ENCODE measurements around the gene IQCK.

Gene IQCK

DNA sequence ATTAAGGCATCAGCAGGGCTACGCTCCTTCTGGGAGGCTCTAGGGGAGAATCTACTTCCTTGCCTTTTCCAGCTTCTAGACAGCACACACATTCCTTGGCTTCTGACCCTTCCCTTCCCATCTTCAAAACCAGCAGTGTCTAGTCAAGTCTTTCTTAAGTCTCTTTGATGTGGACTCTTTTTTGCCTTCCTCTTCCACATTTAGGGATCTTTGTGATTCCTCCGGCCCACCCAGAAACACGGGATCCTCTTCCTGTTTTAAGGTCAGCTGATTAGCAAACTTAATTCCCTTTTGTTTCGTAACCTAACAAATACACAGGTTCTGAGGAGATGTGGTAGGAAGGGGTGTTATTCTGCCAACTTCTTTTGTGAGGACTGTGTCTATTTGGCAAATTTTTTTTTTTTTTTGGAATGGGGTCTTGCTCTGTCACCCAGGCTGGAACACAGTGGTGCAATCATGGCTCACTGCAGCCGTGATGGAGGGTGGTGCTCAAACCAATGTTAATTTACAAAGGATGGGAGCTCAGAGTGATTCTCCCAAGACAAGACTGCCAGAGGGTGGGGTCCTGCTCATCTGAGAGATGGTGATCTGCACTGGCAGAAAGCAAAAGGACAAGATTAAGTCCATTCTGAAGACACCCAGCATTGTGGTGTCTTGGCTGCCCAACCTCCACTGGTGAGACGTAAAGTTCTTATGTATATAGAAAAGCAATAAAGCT is 14.7 kb upstream of the IQCK start:
- Histone ChIP-seq H3K79me2 (ENCODE audit: control insufficient read depth, low read length) (peaks cover 2% of the 10 kb centered on the region; the same call in 1 of the 2 replicates), H3K9me3 (ENCODE audit: control insufficient read depth, insufficient read depth, low read length) (no peaks in the 10 kb centered on the region), H4K20me1 (ENCODE audit: control insufficient read depth, insufficient read depth, low read depth, low read length) (no peaks in the 10 kb centered on the region), H3K4me2 (ENCODE audit: low read length) (no peak overlapping the region), H3K27ac (ENCODE audit: low read depth, low read length) (no peak overlapping the region), H3K27me3 (ENCODE audit: control insufficient read depth, low read length) (no peaks in the 10 kb centered on the region), H3K4me3 (ENCODE audit: low read length) (no peak overlapping the region), H3K36me3 (ENCODE audit: control insufficient read depth, low read length) (peaks cover 81% of the 10 kb centered on the region), H3K4me1 (ENCODE audit: control insufficient read depth, low read length) (no peaks in the 10 kb centered on the region), H3K9me2 (replicated peaks; ENCODE audit: control insufficient read depth, low read length) (no peaks in the 10 kb centered on the region), H3F3A (ENCODE audit: control insufficient read depth, insufficient read depth) (no peaks in the 10 kb centered on the region)
- TF ChIP-seq, protein P1, sequence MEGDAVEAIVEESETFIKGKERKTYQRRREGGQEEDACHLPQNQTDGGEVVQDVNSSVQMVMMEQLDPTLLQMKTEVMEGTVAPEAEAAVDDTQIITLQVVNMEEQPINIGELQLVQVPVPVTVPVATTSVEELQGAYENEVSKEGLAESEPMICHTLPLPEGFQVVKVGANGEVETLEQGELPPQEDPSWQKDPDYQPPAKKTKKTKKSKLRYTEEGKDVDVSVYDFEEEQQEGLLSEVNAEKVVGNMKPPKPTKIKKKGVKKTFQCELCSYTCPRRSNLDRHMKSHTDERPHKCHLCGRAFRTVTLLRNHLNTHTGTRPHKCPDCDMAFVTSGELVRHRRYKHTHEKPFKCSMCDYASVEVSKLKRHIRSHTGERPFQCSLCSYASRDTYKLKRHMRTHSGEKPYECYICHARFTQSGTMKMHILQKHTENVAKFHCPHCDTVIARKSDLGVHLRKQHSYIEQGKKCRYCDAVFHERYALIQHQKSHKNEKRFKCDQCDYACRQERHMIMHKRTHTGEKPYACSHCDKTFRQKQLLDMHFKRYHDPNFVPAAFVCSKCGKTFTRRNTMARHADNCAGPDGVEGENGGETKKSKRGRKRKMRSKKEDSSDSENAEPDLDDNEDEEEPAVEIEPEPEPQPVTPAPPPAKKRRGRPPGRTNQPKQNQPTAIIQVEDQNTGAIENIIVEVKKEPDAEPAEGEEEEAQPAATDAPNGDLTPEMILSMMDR (IDR thresholded peaks at IDR 0.05; ENCODE audit: low read depth, low read length, poor library complexity, severe bottlenecking) = no peak
- TF ChIP-seq EZH2phosphoT487 (IDR thresholded peaks at IDR 0.05; ENCODE audit: borderline replicate concordance, low read length) = no peak

DNA sequence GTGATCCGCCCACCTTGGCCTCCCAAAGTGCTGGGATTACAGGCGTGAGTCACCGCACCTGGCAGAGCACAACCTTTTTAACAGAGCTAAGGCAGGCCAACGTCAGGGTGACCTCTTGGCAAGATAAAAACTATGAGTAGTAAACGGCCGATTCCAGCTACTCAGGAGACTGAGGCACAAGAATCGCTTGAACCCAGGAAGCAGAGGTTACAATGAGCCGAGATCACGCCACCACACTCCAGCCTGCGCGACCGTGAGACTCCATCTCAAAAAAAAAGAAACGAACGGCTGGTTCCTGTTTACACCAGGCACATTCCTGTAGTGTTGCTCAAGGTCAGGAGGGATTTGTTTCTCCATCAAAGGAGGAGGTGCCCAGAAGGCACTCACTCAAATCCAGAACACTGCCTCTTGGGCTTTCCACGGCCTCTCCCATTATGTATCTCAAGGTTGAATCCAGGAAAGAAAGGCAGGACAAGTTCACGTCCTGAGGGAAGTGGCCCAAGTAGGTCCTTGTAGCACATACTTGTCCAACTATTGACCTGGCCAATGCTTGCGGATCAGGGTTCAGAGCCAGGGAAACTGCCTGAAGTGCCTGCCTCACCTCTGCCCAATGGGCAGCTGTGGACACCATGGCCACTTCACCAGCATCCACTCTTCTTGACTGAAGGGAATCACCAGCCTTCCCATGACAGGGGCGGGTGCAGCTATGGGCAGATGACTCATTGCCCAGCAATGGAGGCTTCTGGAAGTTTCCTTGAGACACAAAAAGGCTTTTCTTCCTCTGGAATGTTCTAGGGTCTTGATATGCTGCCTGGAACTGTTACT is 13.5 kb upstream of the IQCK start:
- Histone ChIP-seq H4K20me1 (ENCODE audit: control insufficient read depth, insufficient read depth, low read depth, low read length) (no peaks in the 10 kb centered on the region), H3K36me3 (ENCODE audit: control insufficient read depth, low read length) (peaks cover 82% of the 10 kb centered on the region), H3K4me2 (ENCODE audit: low read length) (no peak overlapping the region), H3K27me3 (ENCODE audit: control insufficient read depth, low read length) (no peaks in the 10 kb centered on the region), H3K9me3 (ENCODE audit: control insufficient read depth, insufficient read depth, low read length) (no peaks in the 10 kb centered on the region), H3F3A (ENCODE audit: control insufficient read depth, insufficient read depth) (no peaks in the 10 kb centered on the region), H3K27ac (ENCODE audit: low read depth, low read length) (no peak overlapping the region), H3K4me1 (ENCODE audit: control insufficient read depth, low read length) (no peaks in the 10 kb centered on the region), H3K4me3 (ENCODE audit: low read length) (no peak overlapping the region), H3K9me2 (replicated peaks; ENCODE audit: control insufficient read depth, low read length) (no peaks in the 10 kb centered on the region), H3K79me2 (ENCODE audit: control insufficient read depth, low read length) (peaks cover 2% of the 10 kb centered on the region; the same call in 1 of the 2 replicates)
- TF ChIP-seq EZH2phosphoT487 (IDR thresholded peaks at IDR 0.05; ENCODE audit: borderline replicate concordance, low read length) = no peak
- TF ChIP-seq, protein P1 (IDR thresholded peaks at IDR 0.05; ENCODE audit: low read depth, low read length, poor library complexity, severe bottlenecking) = no peak

DNA sequence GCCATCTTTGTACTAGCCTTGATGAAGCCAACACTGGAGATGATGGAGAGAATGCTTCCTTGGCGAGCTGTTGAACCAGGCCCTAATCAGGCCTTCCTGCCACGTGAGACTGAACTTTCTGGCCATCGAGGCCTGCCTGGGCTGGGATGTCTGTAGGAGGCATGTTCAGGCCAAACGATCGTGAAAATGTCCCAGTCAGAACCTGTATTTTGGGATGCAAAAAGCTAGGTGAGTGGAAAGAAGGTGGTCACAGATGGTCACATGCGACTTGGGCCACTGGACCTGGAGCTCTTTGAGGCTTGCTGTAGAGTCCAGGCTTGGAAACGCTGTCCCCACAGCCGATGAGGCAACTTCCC is 12.9 kb upstream of the IQCK start:
- no peaks in the 10 kb centered on the region for H4K20me1 ChIP-seq (ENCODE audit: control insufficient read depth, insufficient read depth, low read depth, low read length)
- no peaks in the 10 kb centered on the region for H3K4me1 ChIP-seq (ENCODE audit: control insufficient read depth, low read length)
- no peak overlapping the region for H3K4me3 ChIP-seq (ENCODE audit: low read length)
- H3K36me3 ChIP-seq (ENCODE audit: control insufficient read depth, low read length) = peaks cover 84% of the 10 kb centered on the region
- H3K9me2 ChIP-seq (replicated peaks; ENCODE audit: control insufficient read depth, low read length) = no peaks in the 10 kb centered on the region
- no peaks in the 10 kb centered on the region for H3K9me3 ChIP-seq (ENCODE audit: control insufficient read depth, insufficient read depth, low read length)
- H3K79me2 ChIP-seq (ENCODE audit: control insufficient read depth, low read length) = peaks cover 2% of the 10 kb centered on the region; the same call in 1 of the 2 replicates
- no peak overlapping the region for H3K27ac ChIP-seq (ENCODE audit: low read depth, low read length)
- TF ChIP-seq, protein P1 (IDR thresholded peaks at IDR 0.05; ENCODE audit: low read depth, low read length, poor library complexity, severe bottlenecking) = no peak
- no peak for TF ChIP-seq EZH2phosphoT487 (IDR thresholded peaks at IDR 0.05; ENCODE audit: borderline replicate concordance, low read length)
- H3K27me3 ChIP-seq (ENCODE audit: control insufficient read depth, low read length) = no peaks in the 10 kb centered on the region
- no peak overlapping the region for H3K4me2 ChIP-seq (ENCODE audit: low read length)
- H3F3A ChIP-seq (ENCODE audit: control insufficient read depth, insufficient read depth) = no peaks in the 10 kb centered on the region

All from DOHH2 (cell line).